GM12872 (cell line): ENCODE results near the gene BLOC1S1.
A peak's percentile ranks its signal among the peaks of the same experiment; 100 is the strongest.

ENCODE experiments used
- CTCF ChIP-seq: IDR thresholded peaks from 3 replicates; pipeline ENCODE4 v1.5.1; 2011; ENCODE audit warnings: low read depth, mild to moderate bottlenecking, low read length, moderate library complexity; ENCODE audit not compliant: insufficient read depth

The BLOC1S1 gene

GRCh38 chr12:55681142-55682077 is 34.4 kb upstream of the BLOC1S1 start:
- TF ChIP-seq CTCF: peak; percentile 25; the same call in 1 of the 3 replicates

GRCh38 chr12:55682087-55682796 is 33.6 kb upstream of the BLOC1S1 start:
- TF ChIP-seq CTCF: no peak

DNA sequence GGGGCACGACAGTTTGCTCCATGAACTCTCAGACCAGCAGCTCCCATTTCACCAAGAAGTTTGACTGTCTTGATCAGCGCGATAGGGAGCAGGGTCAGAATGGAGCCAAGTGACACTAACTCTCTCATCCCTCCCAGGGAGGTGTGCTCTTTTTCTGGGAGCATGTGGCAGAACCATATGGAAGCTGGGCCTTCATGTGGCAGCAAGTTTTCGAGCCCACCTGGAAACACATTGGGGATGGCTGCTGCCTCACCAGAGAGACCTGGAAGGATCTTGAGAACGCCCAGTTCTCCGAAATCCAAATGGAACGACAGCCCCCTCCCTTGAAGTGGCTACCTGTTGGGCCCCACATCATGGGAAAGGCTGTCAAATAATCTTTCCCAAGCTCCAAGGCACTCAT is 32.2 kb upstream of the BLOC1S1 start:
- TF ChIP-seq CTCF: no peak

DNA sequence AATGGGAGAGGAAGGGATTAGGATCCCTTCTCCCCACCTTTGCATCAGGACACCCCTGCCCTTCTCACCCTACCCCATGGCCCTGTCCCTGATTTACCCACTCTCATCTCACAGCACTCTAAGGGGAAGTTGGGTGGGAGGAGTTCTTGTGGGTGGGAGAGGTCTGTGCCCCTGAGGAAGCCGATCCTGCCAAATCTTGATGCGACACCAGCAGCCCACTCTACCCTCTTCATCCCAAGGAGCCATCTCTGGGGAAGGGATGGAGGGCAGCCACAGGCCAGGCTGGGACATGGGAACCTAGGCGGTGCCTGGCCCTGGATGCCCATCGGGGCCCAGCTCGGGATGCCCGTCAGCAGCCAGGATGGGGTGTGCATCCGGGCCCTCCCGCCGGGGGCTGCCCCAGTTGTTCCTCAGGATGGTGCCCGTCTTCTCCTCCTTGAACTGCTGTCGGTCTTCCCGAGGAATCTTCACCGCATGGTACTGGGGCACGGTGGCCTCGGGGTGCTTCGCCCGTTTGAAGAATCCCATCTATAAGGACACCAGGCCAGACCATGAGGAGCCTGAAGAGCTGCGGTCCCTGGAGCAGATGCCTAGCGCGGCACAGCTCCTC is 31.0 kb upstream of the BLOC1S1 start:
- TF ChIP-seq CTCF: no peak

GRCh38 chr12:55685671-55686070 is 30.2 kb upstream of the BLOC1S1 start:
- TF ChIP-seq CTCF: no peak

DNA sequence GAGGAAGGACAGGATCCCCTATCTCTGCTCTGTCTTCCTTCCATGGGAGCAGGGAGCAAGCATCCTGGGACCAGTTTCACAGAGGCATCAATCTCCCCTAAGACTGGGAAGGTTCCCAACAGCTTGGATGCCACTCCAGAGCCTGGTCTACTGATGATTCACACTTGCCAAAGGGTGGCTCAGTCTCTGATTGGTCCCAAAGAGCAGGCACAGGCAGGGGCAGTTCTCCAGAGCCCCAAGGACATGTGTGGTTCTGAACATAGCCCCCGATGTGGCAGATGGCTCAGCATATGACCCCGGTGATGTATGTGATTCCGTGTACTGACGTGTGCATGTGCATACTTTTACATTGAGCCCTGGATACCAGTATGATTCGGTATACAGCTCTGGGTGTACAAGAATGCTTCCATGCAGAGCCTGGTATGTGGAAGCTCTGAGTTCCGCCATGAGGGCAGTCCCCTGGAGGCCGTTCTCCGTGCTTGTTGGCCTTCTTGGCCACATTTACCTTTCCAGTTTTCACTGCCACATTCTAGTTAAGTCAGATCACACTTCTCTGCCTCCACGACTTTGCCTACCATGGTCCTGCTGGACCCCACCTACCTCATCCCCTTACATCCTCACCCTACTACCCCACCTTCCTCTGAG is 29.4 kb upstream of the BLOC1S1 start:
- no peak for TF ChIP-seq CTCF

DNA sequence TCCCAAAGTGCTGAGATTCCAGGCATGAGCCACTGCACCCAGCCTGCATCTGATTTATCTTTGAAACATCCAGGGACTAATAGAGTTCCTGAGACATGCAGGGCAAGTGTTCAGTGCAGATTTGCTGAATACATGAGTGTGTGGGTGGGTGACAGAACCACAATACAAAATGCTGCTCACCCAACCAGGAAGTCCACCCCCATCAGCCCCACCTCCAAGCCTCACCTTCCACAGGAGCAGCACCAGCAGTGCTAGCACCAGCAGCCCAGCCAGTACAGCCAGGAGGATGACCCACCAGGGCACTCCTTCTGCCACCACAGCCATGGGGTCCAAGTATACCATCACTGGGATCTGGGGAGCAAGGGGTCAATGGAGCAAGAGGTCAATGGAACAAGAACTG is 28.1 kb upstream of the BLOC1S1 start:
- TF ChIP-seq CTCF: no peak
